KOPT-K1 (cell line): ENCODE measurements around the gene KCNG2.
A peak's percentile ranks its signal among the peaks of the same experiment; 100 is the strongest.

ENCODE experiments used
- H3K27ac ChIP-seq: fragments of 200-600 bp; sonication (generic); 2 replicates; pipeline ENCODE4 v1.5.1; 2016; ENCODE audit warnings: antibody characterized with exemption, mild to moderate bottlenecking, low read depth, low read length; ENCODE audit not compliant: poor library complexity, severe bottlenecking
- H3K36me3 ChIP-seq: fragments of 200-600 bp; sonication (generic); 2 replicates; pipeline ENCODE4 v1.5.1; 2017; ENCODE audit warnings: antibody characterized with exemption, mild to moderate bottlenecking, low read length, moderate library complexity; ENCODE audit not compliant: insufficient read depth
- H3K9me3 ChIP-seq: fragments of 200-600 bp; sonication (generic); 2 replicates; pipeline ENCODE4 v1.5.1; 2017; ENCODE audit warnings: antibody characterized with exemption, low read length, mild to moderate bottlenecking; ENCODE audit not compliant: insufficient read depth, poor library complexity, severe bottlenecking

The KCNG2 gene

DNA sequence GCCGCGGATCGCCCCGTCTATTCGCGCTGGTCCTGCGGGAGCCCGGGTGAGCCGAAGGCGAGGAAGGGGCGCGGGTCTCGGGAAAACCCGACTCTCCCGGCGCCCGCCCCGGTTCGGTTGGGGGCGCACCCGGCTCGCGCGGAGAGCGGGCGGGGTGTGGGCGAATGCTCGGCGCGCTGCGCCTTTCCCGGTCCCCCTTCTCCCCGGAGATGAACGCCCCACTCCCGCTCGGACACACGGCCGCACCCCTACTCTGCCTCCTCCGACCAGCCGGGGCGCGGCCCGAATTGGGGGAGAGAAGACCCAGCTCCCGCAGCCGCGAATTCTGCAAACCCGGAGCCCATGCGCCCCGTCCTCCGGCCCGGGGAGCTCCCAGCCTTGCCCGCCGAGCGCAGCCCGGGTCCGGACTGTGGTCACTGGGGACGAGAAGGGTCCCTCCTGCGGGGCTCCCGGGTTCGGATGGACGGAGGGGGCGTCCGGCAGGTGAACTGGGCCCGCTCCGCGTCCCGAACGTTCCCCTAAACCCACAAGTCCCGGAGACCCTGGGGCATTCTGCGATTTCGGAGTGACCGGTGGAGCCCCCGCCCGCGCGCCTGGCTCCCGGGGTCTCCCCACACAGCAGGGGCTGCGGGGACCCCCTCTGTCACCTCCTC lies 734 bp downstream of the KCNG2 start:
- Histone ChIP-seq H3K27ac (no peak overlapping the region), H3K36me3 (no peaks in the 10 kb centered on the region), H3K9me3 (no peaks in the 10 kb centered on the region)

GRCh38 chr18:79798999-79799370 lies 1.2 kb downstream of the KCNG2 start:
- Histone ChIP-seq H3K36me3 (no peaks in the 10 kb centered on the region), H3K9me3 (no peaks in the 10 kb centered on the region), H3K27ac (no peak overlapping the region)

DNA sequence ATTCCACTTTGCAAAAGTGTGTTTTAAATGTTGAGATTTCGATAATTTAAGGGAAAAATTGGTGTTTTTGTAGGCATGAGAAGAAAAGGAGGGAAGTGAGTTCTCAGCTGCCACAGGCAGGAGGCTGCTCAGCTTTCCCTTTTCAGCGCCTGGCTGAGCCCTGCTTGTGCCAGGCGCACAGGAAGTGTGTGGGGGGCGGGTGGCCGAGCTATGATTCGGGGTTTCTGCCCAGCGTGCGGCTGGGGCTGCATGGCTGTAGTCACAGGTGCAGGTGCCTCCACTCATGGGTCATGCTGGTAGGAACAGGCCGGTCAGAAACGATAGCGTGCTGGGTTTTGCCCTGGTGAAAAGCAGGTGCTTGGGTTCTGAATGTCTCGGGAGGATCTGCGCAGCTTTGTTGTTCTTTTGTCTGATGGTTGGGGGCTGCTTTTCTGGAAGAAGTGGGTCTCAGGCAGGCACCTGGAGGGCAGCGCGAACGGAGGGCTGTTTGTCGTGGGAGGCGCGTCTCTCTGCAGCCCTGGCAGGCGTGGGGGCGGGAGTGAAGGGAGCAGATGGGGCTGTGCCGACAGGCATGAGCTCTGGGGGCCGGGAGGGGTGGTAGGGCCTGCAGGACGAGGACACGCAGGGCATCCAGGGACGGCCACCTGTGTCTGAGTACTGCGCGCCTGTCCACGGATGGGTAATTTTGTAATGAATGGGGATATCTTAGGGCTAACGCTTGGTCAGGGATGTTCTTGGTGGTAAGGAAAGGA lies 2.1 kb downstream of the KCNG2 start:
- H3K27ac ChIP-seq: no peak overlapping the region
- H3K36me3 ChIP-seq: no peaks in the 10 kb centered on the region
- H3K9me3 ChIP-seq: no peaks in the 10 kb centered on the region

GRCh38 chr18:79800371-79801180 lies 2.8 kb downstream of the KCNG2 start:
- no peaks in the 10 kb centered on the region for H3K36me3 ChIP-seq
- no peaks in the 10 kb centered on the region for H3K9me3 ChIP-seq
- H3K27ac ChIP-seq: no peak overlapping the region

DNA sequence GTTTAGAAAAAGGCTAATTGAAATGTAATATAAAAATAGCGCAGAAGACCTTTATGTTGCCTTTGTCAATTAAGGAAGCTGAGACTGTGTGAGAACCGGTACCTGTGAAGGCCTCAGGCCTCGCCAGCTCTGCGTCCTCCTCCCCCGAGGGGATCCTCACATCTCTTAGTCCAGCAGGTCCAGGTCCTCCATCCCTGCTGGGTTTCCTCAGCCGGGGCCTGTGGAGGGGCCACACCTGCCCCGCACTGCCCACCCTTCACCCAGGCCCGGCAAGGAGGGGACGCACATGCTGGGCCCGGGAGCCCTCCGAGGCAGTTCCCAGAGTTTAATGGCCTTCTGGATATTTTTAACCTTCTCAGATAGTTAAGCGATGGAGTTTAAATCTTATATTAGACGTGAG lies 3.5 kb downstream of the KCNG2 start:
- no peak overlapping the region for H3K27ac ChIP-seq
- no peaks in the 10 kb centered on the region for H3K36me3 ChIP-seq
- H3K9me3 ChIP-seq: no peaks in the 10 kb centered on the region

- H3K36me3 ChIP-seq: no peaks in the 10 kb centered on the region
- H3K27ac ChIP-seq: no peak overlapping the region
Measured at GRCh38 chr18:79801641-79802040, 3.9 kb downstream of the KCNG2 start.

GRCh38 chr18:79802298-79802697 lies 4.6 kb downstream of the KCNG2 start:
- H3K9me3 ChIP-seq: no peaks in the 10 kb centered on the region
- H3K36me3 ChIP-seq: no peaks in the 10 kb centered on the region
- H3K27ac ChIP-seq: no peak overlapping the region

More at GRCh38 chr18:79801641-79802040, 3.9 kb downstream of the KCNG2 start:
- H3K9me3 ChIP-seq: no peaks in the 10 kb centered on the region

GRCh38 chr18:79803611-79804051 lies 5.9 kb downstream of the KCNG2 start:
- no peaks in the 10 kb centered on the region for H3K9me3 ChIP-seq
- no peaks in the 10 kb centered on the region for H3K36me3 ChIP-seq
- no peak overlapping the region for H3K27ac ChIP-seq

DNA sequence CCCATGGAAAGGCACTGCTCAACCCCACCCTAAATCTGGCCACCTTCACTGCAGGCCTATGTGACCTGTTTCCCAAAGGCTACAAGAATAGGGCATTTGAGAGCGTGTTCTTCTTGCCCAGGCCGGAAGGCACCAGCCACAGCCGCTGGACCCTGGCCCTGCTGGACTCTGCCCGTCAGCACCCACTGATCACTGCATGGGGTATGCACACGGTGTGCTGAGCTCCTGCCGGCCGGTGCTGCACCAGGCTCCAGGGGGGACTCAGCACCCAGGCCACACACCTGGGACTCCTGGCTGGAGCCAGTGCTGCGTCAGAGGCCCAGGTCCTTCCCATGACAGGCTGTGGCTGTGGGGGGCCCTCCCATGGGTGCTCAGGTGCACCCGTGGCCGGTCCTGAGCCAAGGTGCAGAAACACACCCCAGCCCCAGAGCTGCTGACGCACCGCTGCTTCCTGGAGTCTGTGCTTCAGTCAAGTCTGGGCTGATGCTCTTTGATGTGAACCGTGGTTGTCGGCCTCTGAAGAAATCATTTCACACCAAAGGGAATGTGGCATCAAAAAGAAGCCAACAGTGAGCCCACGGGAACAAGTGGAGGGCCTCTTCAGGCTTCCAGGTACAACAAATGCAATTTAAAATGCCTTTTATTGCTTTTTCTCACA lies 6.5 kb downstream of the KCNG2 start:
- Histone ChIP-seq H3K9me3 (no peaks in the 10 kb centered on the region), H3K36me3 (no peaks in the 10 kb centered on the region), H3K27ac (peak overlapping the region; percentile 54)

- no peaks in the 10 kb centered on the region for H3K9me3 ChIP-seq
Measured at GRCh38 chr18:79805211-79805887, 7.6 kb downstream of the KCNG2 start.

GRCh38 chr18:79805926-79806487 lies 8.3 kb downstream of the KCNG2 start:
- H3K27ac ChIP-seq: peak overlapping the region; percentile 54
- no peaks in the 10 kb centered on the region for H3K36me3 ChIP-seq
- H3K9me3 ChIP-seq: no peaks in the 10 kb centered on the region

More at GRCh38 chr18:79805211-79805887, 7.6 kb downstream of the KCNG2 start:
- Histone ChIP-seq H3K27ac (peak overlapping the region; percentile 54), H3K36me3 (no peaks in the 10 kb centered on the region)

DNA sequence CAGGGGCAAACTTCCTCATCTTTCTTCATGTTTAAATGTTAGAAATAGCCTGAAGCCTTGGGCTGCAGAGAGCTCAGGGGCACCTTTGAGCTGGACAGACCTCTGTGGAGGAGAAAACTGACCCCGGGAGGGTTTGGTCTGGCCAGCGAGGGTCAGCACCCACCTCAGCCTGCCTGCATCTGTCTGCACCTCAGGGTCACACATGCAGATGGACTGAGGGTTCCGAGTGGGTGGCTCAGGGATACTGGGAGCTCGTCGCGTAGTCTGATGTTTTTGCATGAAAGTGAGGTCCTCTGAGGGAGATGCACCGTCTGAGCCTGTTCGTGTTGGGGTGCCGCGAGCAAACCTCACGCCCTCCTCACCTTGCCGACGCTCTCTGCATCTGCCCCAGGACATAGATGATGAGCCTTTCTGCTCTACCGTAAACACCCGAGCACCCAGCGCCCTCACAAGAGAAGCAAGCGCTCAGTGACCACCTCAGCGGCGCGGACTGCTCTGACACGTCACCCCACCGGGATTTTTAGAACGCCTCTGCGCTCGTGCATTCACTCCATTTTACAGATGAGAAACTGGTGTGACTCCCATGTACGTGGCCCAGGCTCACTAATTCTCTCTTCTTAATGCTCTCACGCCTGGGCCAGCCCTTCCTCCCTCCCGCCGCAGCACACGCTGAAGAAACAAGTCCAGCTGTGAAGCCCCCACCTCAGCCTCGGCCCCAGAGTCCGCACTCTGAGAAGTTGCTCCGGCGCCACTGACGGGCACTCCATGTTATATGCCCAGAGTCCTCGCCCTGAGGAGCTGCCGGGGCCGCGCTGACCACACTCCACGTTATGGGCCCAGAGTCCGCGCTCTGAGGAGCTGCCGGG lies 9.5 kb downstream of the KCNG2 start:
- Histone ChIP-seq H3K9me3 (no peaks in the 10 kb centered on the region), H3K36me3 (no peaks in the 10 kb centered on the region), H3K27ac (no peak overlapping the region)

DNA sequence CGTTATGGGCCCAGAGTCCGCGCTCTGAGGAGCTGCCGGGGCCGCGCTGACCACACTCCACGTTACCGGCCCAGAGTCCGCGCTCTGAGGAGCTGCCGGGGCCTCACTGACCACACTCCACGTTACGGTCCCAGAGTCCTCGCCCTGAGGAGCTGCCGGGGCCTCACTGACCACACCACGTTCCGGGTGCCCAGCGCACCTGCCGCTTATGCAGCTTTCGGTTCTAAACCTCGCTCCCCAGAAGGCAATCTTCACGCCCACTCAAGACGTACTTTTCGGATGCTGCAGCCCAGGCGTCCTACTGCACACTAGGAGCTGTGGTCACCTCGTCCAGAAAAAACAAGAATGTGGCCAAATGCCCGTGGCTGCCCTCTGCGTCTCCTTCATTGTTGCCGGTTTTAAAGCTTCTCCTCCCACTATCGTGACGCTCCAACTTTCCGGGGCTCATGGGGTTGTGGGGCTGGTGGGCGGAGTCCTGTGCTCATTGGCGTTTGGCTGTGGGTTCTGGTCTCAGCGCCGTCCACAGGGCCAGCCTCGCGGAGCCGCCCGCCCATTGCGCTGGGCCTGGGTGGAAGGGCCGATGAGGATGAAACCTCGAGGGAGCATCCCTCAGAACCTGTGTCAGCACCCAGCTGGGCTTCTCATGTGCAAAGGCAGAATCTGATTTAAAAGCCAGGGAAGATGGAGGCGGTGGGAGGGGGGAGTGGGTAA lies 11.9 kb downstream of the KCNG2 start:
- Histone ChIP-seq H3K36me3 (no peaks in the 10 kb centered on the region), H3K27ac (no peak overlapping the region), H3K9me3 (no peaks in the 10 kb centered on the region)
